ENCODE data around the gene GDPD4. TPM values are rescaled to one million over a fixed set of nuclear protein-coding genes. Genes with fewer than 3 reads are reported as not detected.

The GDPD4 gene
- polyA plus RNA-seq, 2 of the 4 experiments (the other 2 are of a cell fraction): not detected

GRCh38 chr11:77278595-77279506, 22.6 kb downstream of the GDPD4 start (continued):
- TF ChIP-seq REST (IDR thresholded peaks at IDR 0.05): no peak
- TF ChIP-seq EHMT2 (IDR thresholded peaks at IDR 0.05; ENCODE audit: low read depth): no peak

GRCh38 chr11:77276271-77276670, 25.2 kb downstream of the GDPD4 start:
- FAIRE-seq: no peak
- no peaks in the 10 kb centered on the region for H3K9me3 ChIP-seq
- no peak for ATAC-seq
- TF ChIP-seq ZSCAN20 (CRISPR knock-in tag; IDR thresholded peaks at IDR 0.05) (no peak), HDAC2 (IDR thresholded peaks at IDR 0.05) (no peak), BCL3 (IDR thresholded peaks at IDR 0.05) (no peak), CHD2 (IDR thresholded peaks at IDR 0.05; ENCODE audit: low read length, partially characterized antibody) (no peak), POLR2A (IDR thresholded peaks at IDR 0.05; ENCODE audit: low read length) (no peak), HMGXB4 (CRISPR knock-in tag; IDR thresholded peaks at IDR 0.05; ENCODE audit: borderline replicate concordance) (no peak), POLR2AphosphoS2 (conservative IDR thresholded peaks at IDR 0.05; ENCODE audit: low read length) (no peak), RCOR1 (IDR thresholded peaks at IDR 0.05; ENCODE audit: low read depth, low read length) (no peak), E2F6 (IDR thresholded peaks at IDR 0.05; ENCODE audit: borderline replicate concordance, low read depth) (no peak)
- no peak overlapping the region for H3K4me3 ChIP-seq
- POLR2A ChIA-PET: no interaction called here
- CTCF ChIA-PET: interaction anchor here (1.4 to 1.7 kb wide), 3 partner anchors 9 to 34 kb away, joined by 3 to 7 read pairs (median 4); no protein-coding TSS in a partner anchor
- no peak for DNase-seq (ENCODE audit: low read depth in 1 of 2, low spot score in 1 of 2)
- no peaks in the 10 kb centered on the region for H3K4me1 ChIP-seq
- H3K4me2 ChIP-seq: no peak overlapping the region
- H3K27ac ChIP-seq: no peak overlapping the region
- 83% methylated on average over 2 of the region's 2 CpGs for WGBS (ENCODE audit: missing lambda C conversion rate)

- Histone ChIP-seq H3K4me1 (no peaks in the 10 kb centered on the region), H3K4me2 (no peak overlapping the region), H3K9me3 (no peaks in the 10 kb centered on the region), H3K27ac (no peak overlapping the region), H3K4me3 (no peak overlapping the region)
- ChIA-PET POLR2A (no interaction called here), CTCF (no interaction called here)
- TF ChIP-seq ELK1 (IDR thresholded peaks at IDR 0.05; ENCODE audit: low read depth, low read length) (no peak), RAD21 (conservative IDR thresholded peaks at IDR 0.05 in 1 of 2, IDR thresholded peaks at IDR 0.05 in 1 of 2) (no peak), ESRRA (IDR thresholded peaks at IDR 0.05; ENCODE audit: borderline replicate concordance, low read length) (no peak)
- DNase-seq (ENCODE audit: low read depth in 1 of 2, low spot score in 1 of 2) (no peak), ATAC-seq (0 out of 6 replicates have a peak, but pooled peaks of 1 of the 2 experiments have one; percentile 13), FAIRE-seq (no peak)
- WGBS (ENCODE audit: missing lambda C conversion rate): 13% methylated on average over 3 of the region's 3 CpGs
Measured at GRCh38 chr11:77270921-77271320, 30.6 kb downstream of the GDPD4 start.
